Measurements from ENCODE around the gene ZC3H4.

GRCh38 chr19:47125669-47125938, 12.0 kb upstream of the ZC3H4 start:
- TF ChIP-seq CTCF (IDR thresholded peaks at IDR 0.05) = no peak
- no peak for TF ChIP-seq ZFX (IDR thresholded peaks at IDR 0.05; ENCODE audit: borderline replicate concordance)

Measured in 22Rv1 (cell line).